ENCODE data around the gene EXOSC5. TPM values are rescaled to one million over a fixed set of nuclear protein-coding genes. Genes with fewer than 3 reads are reported as not detected.

EXOSC5 gene
- total and polyA plus RNA-seq, 9 of the 15 experiments (the other 6 are each of a cell fraction or from before 2014, with no cell fraction given) = 10.9 to 75.5 (median 37.8) TPM

DNA sequence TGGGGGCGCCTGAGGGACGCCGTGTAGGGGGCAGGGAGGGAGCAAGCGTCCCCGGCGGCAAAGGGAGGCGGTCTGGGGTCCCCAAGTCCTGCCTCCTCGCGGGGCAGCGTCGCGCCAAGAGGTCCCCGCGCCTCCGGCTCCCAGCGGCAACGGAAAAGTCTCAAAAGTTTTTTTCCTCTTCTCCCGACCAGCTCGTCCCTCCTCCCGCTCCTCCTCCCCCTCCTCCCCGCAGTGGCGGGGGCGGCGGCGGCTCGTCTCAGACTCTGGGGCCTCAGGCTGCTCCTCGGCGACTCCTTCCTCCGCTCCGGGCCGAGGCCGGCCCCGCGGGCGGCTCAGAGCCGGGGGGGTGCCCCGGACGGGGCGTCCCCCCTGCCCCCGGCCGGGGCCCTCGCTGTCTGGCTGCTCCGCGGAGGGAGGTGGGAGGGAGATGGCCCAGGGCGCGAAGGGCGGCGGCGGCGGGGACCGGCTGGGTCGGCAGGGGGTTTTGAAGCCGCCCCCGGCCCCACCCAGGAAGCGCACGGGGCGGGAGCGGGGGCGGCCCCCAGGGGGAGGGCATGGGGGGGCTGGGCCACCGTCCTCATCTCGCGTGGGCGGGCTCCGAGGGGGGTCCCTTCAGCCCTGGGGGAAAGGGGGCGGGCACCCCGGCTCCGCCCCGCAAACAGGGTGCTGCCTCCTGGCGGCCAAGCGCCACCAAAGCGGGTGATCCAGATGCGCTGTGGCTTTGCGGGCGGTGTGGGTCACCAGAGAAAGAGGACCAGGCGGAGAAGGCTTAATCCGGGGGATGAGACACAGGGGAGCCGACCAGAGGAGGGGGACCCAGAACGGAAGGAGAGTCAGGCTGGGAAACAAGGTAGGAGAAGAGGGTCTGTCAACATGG is 43.5 kb downstream of the EXOSC5 start, which contains the start of gene TGFB1 (continued):
- TF ChIP-seq, protein P1, sequence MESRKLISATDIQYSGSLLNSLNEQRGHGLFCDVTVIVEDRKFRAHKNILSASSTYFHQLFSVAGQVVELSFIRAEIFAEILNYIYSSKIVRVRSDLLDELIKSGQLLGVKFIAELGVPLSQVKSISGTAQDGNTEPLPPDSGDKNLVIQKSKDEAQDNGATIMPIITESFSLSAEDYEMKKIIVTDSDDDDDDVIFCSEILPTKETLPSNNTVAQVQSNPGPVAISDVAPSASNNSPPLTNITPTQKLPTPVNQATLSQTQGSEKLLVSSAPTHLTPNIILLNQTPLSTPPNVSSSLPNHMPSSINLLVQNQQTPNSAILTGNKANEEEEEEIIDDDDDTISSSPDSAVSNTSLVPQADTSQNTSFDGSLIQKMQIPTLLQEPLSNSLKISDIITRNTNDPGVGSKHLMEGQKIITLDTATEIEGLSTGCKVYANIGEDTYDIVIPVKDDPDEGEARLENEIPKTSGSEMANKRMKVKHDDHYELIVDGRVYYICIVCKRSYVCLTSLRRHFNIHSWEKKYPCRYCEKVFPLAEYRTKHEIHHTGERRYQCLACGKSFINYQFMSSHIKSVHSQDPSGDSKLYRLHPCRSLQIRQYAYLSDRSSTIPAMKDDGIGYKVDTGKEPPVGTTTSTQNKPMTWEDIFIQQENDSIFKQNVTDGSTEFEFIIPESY (CRISPR knock-in tag; IDR thresholded peaks at IDR 0.05) = peak; percentile 18; the same call in 1 of the 2 replicates
- TF ChIP-seq BRCA1 (IDR thresholded peaks at IDR 0.05) = no peak
- no peak for TF ChIP-seq BRCA1 (CRISPR knock-in tag; IDR thresholded peaks at IDR 0.05)
- no peak for TF ChIP-seq BACH1 (tag; IDR thresholded peaks at IDR 0.05)
- TF ChIP-seq ZNF140 (CRISPR knock-in tag; IDR thresholded peaks at IDR 0.05) = no peak
- TF ChIP-seq XRCC3 (IDR thresholded peaks at IDR 0.05) = no peak
- TF ChIP-seq RBM34 (IDR thresholded peaks at IDR 0.05; ENCODE audit: borderline replicate concordance, insufficient read depth, low read length) = no peak
- no peak for TF ChIP-seq NELFE (IDR thresholded peaks at IDR 0.05; ENCODE audit: insufficient read depth, insufficient read length)
- TF ChIP-seq CSDE1 (IDR thresholded peaks at IDR 0.05) = no peak
- no peak for TF ChIP-seq HNRNPUL1 (IDR thresholded peaks at IDR 0.05; ENCODE audit: low read length)
- TF ChIP-seq CBX1 (IDR thresholded peaks at IDR 0.05; ENCODE audit: low read depth) = no peak; the same call in 1 of the 2 replicates
- TF ChIP-seq, protein P2, sequence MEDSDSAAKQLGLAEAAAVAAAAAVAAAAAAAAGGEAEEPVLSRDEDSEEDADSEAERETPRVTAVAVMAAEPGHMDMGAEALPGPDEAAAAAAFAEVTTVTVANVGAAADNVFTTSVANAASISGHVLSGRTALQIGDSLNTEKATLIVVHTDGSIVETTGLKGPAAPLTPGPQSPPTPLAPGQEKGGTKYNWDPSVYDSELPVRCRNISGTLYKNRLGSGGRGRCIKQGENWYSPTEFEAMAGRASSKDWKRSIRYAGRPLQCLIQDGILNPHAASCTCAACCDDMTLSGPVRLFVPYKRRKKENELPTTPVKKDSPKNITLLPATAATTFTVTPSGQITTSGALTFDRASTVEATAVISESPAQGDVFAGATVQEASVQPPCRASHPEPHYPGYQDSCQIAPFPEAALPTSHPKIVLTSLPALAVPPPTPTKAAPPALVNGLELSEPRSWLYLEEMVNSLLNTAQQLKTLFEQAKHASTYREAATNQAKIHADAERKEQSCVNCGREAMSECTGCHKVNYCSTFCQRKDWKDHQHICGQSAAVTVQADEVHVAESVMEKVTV (CRISPR knock-in tag; IDR thresholded peaks at IDR 0.05) = peak; percentile 29; the same call in 1 of the 2 replicates
- TF ChIP-seq DDX20 (tag; IDR thresholded peaks at IDR 0.05; ENCODE audit: low read depth) = no peak
- TF ChIP-seq SIX5 (IDR thresholded peaks at IDR 0.05; ENCODE audit: borderline replicate concordance in 1 of 2, insufficient read depth in 1 of 2, low read depth in 1 of 2, low read length in 2 of 2) = no peak
- peak; percentile 81 for TF ChIP-seq LCOR (CRISPR knock-in tag; IDR thresholded peaks at IDR 0.05)
- peak; percentile 60 for TF ChIP-seq SMC3 (conservative IDR thresholded peaks at IDR 0.05; ENCODE audit: insufficient read depth, low read depth, low read length)
- TF ChIP-seq DMBX1 (CRISPR knock-in tag; IDR thresholded peaks at IDR 0.05; ENCODE audit: borderline replicate concordance) = no peak
- no peak for TF ChIP-seq NFATC3 (IDR thresholded peaks at IDR 0.05)
- no peak for TF ChIP-seq KDM1A (IDR thresholded peaks at IDR 0.05)
- TF ChIP-seq PCBP2 (IDR thresholded peaks at IDR 0.05; ENCODE audit: low read depth, low read length, poor library complexity, severe bottlenecking) = no peak
- TF ChIP-seq, protein P3, sequence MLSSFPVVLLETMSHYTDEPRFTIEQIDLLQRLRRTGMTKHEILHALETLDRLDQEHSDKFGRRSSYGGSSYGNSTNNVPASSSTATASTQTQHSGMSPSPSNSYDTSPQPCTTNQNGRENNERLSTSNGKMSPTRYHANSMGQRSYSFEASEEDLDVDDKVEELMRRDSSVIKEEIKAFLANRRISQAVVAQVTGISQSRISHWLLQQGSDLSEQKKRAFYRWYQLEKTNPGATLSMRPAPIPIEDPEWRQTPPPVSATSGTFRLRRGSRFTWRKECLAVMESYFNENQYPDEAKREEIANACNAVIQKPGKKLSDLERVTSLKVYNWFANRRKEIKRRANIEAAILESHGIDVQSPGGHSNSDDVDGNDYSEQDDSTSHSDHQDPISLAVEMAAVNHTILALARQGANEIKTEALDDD (IDR thresholded peaks at IDR 0.05) = no peak
- TF ChIP-seq, protein P4, sequence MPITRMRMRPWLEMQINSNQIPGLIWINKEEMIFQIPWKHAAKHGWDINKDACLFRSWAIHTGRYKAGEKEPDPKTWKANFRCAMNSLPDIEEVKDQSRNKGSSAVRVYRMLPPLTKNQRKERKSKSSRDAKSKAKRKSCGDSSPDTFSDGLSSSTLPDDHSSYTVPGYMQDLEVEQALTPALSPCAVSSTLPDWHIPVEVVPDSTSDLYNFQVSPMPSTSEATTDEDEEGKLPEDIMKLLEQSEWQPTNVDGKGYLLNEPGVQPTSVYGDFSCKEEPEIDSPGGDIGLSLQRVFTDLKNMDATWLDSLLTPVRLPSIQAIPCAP (CRISPR knock-in tag; IDR thresholded peaks at IDR 0.05; ENCODE audit: borderline replicate concordance) = no peak
